ENCODE results near the gene PMM1.
A peak's percentile ranks its signal among the peaks of the same experiment; 100 is the strongest.

PMM1 gene

DNA sequence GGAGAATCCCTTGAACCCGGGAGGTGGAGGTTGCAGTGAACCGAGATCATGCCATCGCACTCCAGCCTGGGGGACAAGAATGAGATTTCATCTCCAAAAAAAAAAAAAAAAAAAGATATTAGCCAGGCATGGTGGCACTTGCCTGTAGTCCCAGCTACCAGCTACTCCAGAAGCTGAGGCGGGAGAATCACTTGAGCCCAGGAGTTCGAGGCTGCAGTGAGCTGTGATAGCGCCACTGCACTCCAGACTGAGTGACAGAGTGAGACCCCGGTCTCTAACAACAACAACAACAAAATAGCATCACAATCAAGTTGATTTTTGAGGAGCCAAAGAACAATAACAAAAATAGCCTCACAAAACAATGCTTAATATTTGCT, 2.3 kb downstream of the PMM1 start:
- peaks cover 31% of the 10 kb centered on the region for H3K4me1 Mint-ChIP-seq
- no peak overlapping the region for H3K4me3 Mint-ChIP-seq
- no peaks in the 10 kb centered on the region for H3K9me3 Mint-ChIP-seq
- TF ChIP-seq, protein P1, sequence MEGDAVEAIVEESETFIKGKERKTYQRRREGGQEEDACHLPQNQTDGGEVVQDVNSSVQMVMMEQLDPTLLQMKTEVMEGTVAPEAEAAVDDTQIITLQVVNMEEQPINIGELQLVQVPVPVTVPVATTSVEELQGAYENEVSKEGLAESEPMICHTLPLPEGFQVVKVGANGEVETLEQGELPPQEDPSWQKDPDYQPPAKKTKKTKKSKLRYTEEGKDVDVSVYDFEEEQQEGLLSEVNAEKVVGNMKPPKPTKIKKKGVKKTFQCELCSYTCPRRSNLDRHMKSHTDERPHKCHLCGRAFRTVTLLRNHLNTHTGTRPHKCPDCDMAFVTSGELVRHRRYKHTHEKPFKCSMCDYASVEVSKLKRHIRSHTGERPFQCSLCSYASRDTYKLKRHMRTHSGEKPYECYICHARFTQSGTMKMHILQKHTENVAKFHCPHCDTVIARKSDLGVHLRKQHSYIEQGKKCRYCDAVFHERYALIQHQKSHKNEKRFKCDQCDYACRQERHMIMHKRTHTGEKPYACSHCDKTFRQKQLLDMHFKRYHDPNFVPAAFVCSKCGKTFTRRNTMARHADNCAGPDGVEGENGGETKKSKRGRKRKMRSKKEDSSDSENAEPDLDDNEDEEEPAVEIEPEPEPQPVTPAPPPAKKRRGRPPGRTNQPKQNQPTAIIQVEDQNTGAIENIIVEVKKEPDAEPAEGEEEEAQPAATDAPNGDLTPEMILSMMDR (IDR thresholded peaks at IDR 0.05) = no peak
- no peak for DNase-seq
- H3K27ac Mint-ChIP-seq = no peak overlapping the region
- no peaks in the 10 kb centered on the region for H3K27me3 Mint-ChIP-seq (ENCODE audit: low read depth, poor library complexity)
- H3K36me3 Mint-ChIP-seq (ENCODE audit: low read depth) = no peaks in the 10 kb centered on the region

DNA sequence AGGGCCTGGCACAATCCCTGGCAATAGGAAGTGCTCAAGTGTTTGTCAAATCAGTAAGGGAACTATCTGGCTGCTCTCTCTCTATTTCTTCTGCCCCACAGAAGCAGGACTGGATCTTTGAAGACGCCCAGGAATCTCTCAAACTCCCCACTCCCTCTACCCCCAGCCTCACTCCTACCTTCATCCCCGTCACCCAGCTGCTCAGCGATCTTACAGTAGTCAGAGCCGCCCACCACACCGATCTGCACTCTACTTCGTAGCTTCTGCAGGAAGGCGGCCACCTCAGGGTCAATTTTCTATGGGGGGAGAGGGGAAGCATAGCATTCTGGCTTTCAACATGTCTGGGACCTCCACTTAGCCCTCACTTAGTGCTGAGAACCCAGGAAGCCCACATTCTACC, 3.7 kb downstream of the PMM1 start:
- no peak for DNase-seq
- Mint-ChIP-seq H3K27me3 (ENCODE audit: low read depth, poor library complexity) (no peaks in the 10 kb centered on the region), H3K27ac (peak overlapping the region; percentile 78), H3K36me3 (ENCODE audit: low read depth) (no peaks in the 10 kb centered on the region), H3K4me3 (no peak overlapping the region), H3K9me3 (no peaks in the 10 kb centered on the region), H3K4me1 (peaks cover 31% of the 10 kb centered on the region)
- TF ChIP-seq, protein P1 (IDR thresholded peaks at IDR 0.05) = no peak

GRCh38 chr22:41584881-41585280, 4.8 kb downstream of the PMM1 start:
- H3K27me3 Mint-ChIP-seq (ENCODE audit: low read depth, poor library complexity) = no peaks in the 10 kb centered on the region
- H3K4me3 Mint-ChIP-seq = no peak overlapping the region
- TF ChIP-seq, protein P1 (IDR thresholded peaks at IDR 0.05) = no peak
- H3K27ac Mint-ChIP-seq = no peak overlapping the region
- no peaks in the 10 kb centered on the region for H3K36me3 Mint-ChIP-seq (ENCODE audit: low read depth)
- peaks cover 31% of the 10 kb centered on the region for H3K4me1 Mint-ChIP-seq
- DNase-seq = no peak
- H3K9me3 Mint-ChIP-seq = no peaks in the 10 kb centered on the region

- H3K27me3 Mint-ChIP-seq (ENCODE audit: low read depth, poor library complexity) = no peaks in the 10 kb centered on the region
- H3K4me3 Mint-ChIP-seq = no peak overlapping the region
- peak overlapping the region; percentile 52 for H3K27ac Mint-ChIP-seq
- no peaks in the 10 kb centered on the region for H3K36me3 Mint-ChIP-seq (ENCODE audit: low read depth)
- TF ChIP-seq, protein P1 (IDR thresholded peaks at IDR 0.05) = no peak
- peaks cover 11% of the 10 kb centered on the region for H3K4me1 Mint-ChIP-seq
- DNase-seq = no peak
- H3K9me3 Mint-ChIP-seq = no peaks in the 10 kb centered on the region
These were observed 6.9 kb downstream of the PMM1 start for GRCh38 chr22:41582694-41583093.

DNA sequence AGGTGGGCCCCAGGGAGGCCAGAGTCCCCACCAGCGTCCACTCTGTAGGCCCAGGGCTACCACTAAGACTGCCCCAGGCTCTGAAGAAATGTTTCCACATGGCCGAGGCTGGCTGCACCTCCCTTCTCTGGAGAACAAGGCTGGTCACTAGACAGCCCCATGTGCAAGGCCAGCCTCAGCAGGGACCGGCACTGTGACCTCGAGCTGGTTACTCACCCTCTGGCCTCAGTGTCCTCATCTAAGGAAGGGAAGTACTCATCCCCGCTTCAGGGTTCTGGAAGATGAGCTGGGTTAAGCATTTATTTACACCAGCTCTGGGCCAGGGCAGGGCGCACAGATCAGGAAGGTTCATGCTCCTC, 9.7 kb downstream of the PMM1 start:
- Mint-ChIP-seq H3K4me3 (no peak overlapping the region), H3K9me3 (no peaks in the 10 kb centered on the region), H3K27me3 (ENCODE audit: low read depth, poor library complexity) (no peaks in the 10 kb centered on the region), H3K27ac (no peak overlapping the region), H3K36me3 (ENCODE audit: low read depth) (no peaks in the 10 kb centered on the region), H3K4me1 (peaks cover 20% of the 10 kb centered on the region)
- TF ChIP-seq, protein P1 (IDR thresholded peaks at IDR 0.05) = no peak
- DNase-seq = no peak

GRCh38 chr22:41579297-41579996, 10.2 kb downstream of the PMM1 start:
- DNase-seq = no peak
- Mint-ChIP-seq H3K27ac (no peak overlapping the region), H3K9me3 (no peaks in the 10 kb centered on the region), H3K4me1 (peaks cover 15% of the 10 kb centered on the region), H3K4me3 (no peak overlapping the region), H3K27me3 (ENCODE audit: low read depth, poor library complexity) (no peaks in the 10 kb centered on the region), H3K36me3 (ENCODE audit: low read depth) (no peaks in the 10 kb centered on the region)
- TF ChIP-seq, protein P1 (IDR thresholded peaks at IDR 0.05) = no peak

Measured in nephron progenitor cell (in vitro differentiated cells).